HG03175 (cell line): ENCODE data around the gene FFAR1.

Source experiments
- ATAC-seq: cut with Tn5 transposase; IDR thresholded peaks from one replicate; pipeline ENCODE4 v1.9.1; 2021; ENCODE audit warnings: mild to moderate bottlenecking, moderate library complexity; ENCODE audit not compliant: unreplicated experiment

FFAR1 gene

DNA sequence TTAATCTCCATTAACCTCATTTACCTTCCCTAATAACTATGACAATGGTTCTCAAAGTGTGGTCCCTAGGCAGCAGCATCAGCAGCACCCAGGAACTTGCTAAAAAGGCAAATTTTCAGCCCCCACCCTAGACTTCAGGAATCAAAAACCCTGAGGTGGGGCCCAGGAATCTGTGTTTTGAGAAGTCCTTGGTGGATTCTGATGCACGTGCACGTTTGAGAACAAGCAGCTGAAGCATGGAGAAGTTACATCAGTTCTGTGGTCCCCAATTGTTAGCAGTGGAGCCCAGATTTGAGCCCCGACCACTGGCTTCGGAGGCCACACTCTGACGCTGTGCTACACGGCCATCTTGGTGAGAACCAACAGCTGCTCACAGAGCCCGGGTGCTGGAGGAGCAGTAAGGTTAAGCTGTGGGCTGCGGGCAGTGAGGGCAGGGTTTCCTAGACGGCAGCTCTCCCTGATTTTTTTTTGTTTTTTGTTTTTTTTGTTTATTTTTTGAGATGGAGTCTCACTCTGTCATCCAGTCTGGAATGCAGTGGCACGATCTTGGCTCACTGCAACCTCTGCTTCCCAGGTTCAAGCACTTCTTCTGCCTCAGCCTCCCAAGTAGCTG is 32.7 kb upstream of the FFAR1 start:
- ATAC-seq: no peak

- no peak for ATAC-seq
These were observed 31.8 kb upstream of the FFAR1 start for GRCh38 chr19:35315883-35316282.

DNA sequence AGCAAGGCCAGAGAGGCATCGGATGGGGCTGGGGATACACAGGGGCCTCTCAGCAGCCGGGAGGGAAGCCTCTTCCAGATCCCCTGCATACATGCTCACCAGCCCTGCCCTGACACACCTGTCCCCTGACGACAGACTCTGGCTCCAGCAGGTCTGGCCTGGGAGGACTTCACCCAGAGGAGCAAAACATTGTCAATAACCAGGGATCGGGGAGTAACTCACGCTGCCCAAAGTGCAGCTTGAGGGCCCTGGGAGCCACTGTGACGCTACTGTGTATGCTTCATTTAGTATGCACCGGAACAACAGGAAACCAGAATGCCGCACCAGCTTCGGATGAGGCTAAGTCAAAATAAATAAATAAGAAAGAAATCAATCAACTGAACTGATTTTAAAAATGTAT is 31.1 kb upstream of the FFAR1 start:
- no peak for ATAC-seq

DNA sequence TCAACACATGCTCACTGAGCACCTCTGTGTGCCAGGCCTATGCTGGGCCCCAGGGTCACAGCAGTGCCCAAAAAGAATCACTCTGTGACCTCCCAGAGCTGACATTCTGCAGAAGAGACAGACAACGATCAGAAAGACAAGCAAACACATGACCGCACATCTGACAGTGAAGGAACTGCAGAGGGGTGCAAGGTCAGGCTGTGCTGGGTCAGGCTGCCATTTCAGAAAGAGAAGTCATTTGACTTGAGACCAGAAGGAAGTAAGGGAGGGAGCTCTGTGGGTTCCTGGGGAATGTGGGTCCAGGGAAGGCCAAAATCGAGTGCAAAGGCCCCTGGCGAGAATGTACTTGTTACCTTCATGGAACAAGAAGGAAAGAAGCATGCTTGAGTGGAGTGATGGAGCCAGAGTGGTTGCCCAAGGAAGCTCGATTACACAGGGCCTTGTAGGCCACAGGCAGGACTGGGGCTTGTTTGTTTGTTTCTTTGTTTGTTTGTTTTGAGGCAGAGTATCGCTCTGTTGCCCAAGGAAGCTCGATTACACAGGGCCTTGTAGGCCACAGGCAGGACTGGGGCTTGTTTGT is 30.1 kb upstream of the FFAR1 start:
- ATAC-seq: no peak

GRCh38 chr19:35318679-35319448 is 28.8 kb upstream of the FFAR1 start:
- ATAC-seq: no peak

- no peak for ATAC-seq
These were observed 27.5 kb upstream of the FFAR1 start for GRCh38 chr19:35320065-35320713.

DNA sequence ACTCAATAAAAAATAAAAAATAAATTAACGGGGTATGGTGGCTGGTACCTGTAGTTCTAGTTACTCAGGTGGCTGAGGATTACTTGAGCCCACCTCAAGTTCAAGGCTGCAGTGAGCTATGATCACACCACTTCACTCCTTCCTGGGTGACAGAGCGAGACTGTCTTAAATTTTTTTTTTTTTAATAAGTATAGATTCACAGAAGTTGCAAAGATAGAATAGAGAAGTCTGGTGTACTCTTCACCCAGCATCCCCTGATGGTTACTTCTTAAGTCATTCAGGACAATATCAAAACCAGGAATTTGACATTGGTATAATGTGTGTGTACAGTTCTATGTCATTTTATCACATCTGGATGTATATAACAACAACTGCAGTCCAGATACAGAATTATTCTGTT is 26.4 kb upstream of the FFAR1 start:
- ATAC-seq: no peak

GRCh38 chr19:35322014-35322413 is 25.7 kb upstream of the FFAR1 start:
- no peak for ATAC-seq

- ATAC-seq: no peak
These were observed 20.1 kb upstream of the FFAR1 start for GRCh38 chr19:35327642-35328041.

- ATAC-seq: peak; percentile 38
These were observed 18.8 kb upstream of the FFAR1 start, which contains the start of gene CD22 for GRCh38 chr19:35328851-35329285. CD22 (plus strand) TSS chr19:35329187; CDS start chr19:35332041, 2,854 bp downstream.

DNA sequence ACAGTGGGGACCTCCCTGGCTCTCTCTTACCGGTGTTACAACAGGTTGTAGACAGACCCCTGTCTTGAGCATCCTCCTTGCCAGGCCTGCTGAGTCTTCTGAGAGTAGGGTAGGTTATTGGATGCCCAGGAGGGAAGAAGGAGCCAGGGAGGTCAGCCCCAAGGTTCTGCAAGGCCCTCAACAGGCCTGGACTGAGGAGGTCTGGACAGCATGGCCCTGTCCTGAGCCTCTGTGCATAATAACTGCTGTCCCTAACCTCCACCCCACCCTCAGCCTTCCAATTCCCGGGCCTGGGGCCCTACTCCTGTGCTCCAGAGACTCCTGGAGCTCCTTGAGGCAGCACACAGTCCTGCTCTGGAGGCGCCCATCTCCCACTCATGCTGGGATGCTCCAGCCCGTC is 18.4 kb upstream of the FFAR1 start:
- ATAC-seq: peak; percentile 7

- ATAC-seq: peak; percentile 59
These were observed 17.2 kb upstream of the FFAR1 start for GRCh38 chr19:35330475-35330874.

DNA sequence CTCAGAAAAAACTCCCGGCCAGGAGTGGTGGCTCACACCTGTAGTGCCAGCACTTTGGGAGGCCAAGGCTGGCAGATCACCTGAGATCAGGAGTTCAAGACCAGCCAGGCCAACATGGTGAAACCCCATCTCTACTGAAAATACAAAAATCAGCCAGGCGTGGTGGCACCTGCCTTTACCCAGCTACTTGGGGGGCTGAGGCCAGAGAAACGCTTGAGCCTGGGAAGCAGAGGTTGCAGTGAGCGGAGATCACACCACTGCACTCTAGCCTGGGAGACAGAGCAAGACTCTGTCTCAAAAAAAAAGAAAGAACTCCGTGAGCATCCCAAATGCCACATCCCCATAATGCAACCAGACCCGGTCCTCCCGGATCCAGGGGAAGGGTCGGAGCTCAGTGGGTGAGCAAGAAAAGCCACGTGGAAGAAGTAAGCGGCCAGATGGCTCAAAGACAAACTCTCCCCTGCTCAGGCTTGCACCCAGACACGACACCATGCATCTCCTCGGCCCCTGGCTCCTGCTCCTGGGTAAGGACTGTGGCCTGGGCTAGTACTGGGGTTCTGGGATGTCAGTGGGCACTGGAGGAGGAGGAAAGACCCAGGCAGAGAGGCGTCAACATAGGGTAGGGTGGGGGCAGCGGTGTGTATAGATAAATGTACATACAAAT is 16.0 kb upstream of the FFAR1 start:
- ATAC-seq: no peak

DNA sequence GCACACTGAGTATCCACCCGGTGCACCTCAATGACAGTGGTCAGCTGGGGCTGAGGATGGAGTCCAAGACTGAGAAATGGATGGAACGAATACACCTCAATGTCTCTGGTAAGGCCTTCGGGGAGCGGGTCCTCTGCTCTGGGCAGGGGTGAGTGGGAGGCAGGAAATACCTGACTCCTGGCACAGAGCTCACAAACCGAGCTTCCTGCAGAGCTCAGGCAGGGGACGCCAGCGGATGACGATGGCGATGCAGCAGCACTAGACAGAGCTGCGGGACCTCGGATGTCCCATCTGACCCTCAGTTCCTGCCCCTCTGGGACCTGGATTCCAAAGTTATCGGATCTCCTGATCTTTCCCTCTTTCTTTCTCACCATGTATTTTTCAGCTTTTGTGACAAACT is 14.9 kb upstream of the FFAR1 start:
- no peak for ATAC-seq

DNA sequence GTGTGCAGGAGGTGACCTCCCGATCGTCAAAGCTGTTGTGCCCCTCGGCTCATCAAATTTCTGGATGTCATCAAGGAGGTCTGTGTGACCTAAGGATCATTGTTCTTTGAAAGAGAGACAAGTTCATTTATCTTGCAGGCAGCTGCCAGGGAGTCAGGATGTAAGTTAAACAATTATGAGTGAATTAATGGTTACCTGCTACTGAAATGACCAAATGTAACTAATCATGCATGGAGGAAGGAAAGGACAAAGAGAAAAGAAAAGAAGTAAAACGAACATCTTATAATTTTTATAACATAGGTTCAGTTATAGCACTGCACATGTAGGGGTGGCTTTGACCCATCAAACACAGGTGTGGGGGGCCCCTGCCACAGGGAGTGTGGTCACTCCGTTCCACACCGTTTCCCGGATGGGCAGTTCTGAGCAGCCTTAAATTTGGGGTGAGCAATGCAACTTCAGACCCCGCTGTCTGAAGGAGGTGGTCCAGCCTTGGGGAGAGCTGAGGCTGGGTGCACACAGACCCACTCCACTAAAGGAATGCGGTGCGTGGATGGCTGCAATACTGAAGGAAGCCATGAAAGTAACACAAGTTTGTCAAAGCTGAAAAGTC is 13.5 kb upstream of the FFAR1 start:
- ATAC-seq: no peak

- ATAC-seq: no peak
These were observed 11.3 kb upstream of the FFAR1 start for GRCh38 chr19:35336166-35336955.

DNA sequence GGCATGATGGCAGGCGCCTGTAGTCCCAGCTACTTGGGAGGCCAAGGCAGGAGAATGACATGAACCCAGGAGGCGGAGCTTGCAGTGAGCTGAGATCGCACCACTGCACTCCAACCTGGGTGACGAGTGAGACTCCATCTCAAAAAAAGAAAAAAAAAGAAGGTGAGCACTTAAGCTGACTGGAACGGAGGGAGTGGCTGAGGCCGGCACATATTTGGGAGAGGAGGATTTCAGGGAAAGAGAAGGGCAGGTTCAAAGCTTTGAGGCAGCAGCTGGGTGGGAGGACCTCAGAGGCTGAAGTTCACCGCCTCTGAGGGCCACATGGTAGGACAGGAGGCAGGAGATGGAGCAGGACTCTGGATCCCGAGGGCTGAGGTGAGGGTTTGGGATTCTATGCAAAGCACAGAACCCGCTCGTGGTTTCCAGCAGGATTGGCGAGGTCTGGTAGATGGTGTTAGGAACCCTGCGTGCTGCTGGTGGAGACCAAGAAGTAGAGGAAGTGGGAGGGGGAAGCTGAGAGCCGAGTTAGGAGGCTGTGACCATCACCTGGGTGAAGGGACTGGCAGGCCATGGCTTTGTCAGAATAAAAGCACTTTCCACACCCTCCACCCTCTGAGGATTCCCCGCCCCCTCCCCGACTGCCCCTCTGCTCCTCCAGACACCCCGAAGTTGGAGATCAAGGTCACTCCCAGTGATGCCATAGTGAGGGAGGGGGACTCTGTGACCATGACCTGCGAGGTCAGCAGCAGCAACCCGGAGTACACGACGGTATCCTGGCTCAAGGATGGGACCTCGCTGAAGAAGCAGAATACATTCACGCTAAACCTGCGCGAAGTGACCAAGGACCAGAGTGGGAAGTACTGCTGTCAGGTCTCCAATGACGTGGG is 10.4 kb upstream of the FFAR1 start:
- no peak for ATAC-seq

DNA sequence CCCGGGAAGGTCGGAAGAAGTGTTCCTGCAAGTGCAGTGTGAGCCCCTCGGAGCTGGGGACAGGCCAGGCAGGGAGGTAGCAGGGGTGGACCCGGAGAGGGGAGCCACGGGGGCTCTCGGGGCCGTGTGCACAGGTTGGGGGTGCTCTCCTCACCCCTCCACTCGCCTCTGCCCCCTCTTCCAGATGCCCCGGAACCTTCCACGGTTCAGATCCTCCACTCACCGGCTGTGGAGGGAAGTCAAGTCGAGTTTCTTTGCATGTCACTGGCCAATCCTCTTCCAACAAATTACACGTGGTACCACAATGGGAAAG is 9.8 kb upstream of the FFAR1 start:
- ATAC-seq: no peak

DNA sequence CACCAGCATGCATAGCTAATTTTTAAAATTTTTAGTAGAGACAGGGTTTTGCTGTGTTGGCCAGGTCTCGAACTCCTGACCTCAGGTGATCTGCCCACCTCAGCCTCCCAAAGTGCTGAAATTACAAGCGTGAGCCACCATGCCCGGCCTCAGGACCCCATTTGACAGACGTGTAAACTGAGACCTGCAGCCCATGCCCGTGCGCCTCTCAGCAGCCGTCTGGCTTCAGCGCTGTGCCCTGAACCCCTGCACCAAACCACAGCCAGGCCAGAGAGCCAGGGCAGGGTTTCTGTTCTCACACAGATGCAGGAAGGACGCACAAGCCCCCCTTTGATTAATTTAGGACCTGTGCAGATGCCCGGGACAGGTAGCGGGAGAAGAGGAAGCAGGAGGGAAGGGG is 7.3 kb upstream of the FFAR1 start:
- ATAC-seq: no peak
